HepG2 (cell line): ENCODE data around the gene PARP14. TPM values are rescaled to one million over a fixed set of nuclear protein-coding genes. Genes with fewer than 3 reads are reported as not detected.
A peak's percentile ranks its signal among the peaks of the same experiment; 100 is the strongest.

Experiments
- ATAC-seq: fragments of 200-7000 bp; cut with Tn5 transposase; 3 replicates; pipeline ENCODE4 v1.9.1; 2020; ENCODE audit warnings: mild to moderate bottlenecking, moderate library complexity
- BruUV-seq: library from RNA; stranded (reverse); fragments of 400-500 nt; replicated peaks from 2 replicates; lab custom pipeline; 2021; lab: Mats Ljungman, UMichigan
- CTCF ChIA-PET: fragments of 300-600 bp; formaldehyde crosslinking; extraction: SDS; loops from one replicate; lab custom pipeline; 2021; ENCODE audit warnings: low total read pairs, inconsistent platforms, low intra/inter-chr PET ratio; lab: Yijun Ruan, JAX
- POLR2A ChIA-PET: fragments of 350-600 bp; sonication (Branson Sonifier 250); formaldehyde crosslinking; loops from one replicate; lab custom pipeline; 2020; ENCODE audit warnings: antibody characterized with exemption, inconsistent platforms; lab: Yijun Ruan, JAX
- DNase-seq: peaks from one replicate; pipeline ENCODE4 v3.0.0-alpha.2; 2015; ENCODE audit warnings: low spot score
- FAIRE-seq: peaks from 3 replicates; lab custom pipeline; 2011; peaks lifted over from hg19 to GRCh38; lab: Jason Lieb, UNC
- H2AFZ ChIP-seq: one replicate; pipeline ENCODE4 v1.6.1; 2011; ENCODE audit warnings: low read length, inconsistent platforms
- H3K27ac ChIP-seq: fragments of 300-600 bp; 3 replicates; pipeline ENCODE4 v1.8.0; 2011; ENCODE audit warnings: mixed run types, mild to moderate bottlenecking, mixed read lengths, low read length, inconsistent platforms; ENCODE audit not compliant: insufficient read depth; ENCODE audit errors: extremely low read length
- H3K27me3 ChIP-seq, 2 experiments: fragments of 200-600 bp in 1 of 2; 2 replicates in 1 of 2; 3 replicates in 1 of 2; pipeline versions ENCODE4 v1.6.0 to v1.8.0; 2011; ENCODE audit warnings: low read length in 2 of 2, mild to moderate bottlenecking in 2 of 2, moderate library complexity in 2 of 2, inconsistent platforms in 1 of 2; ENCODE audit not compliant: insufficient read depth in 2 of 2, control insufficient read depth in 1 of 2
- H3K36me3 ChIP-seq, 2 experiments: fragments of 200-600 bp in 1 of 2; replicated peaks in 1 of 2; 2 replicates in 1 of 2; 3 replicates in 1 of 2; pipeline versions ENCODE4 v1.5.1 to v1.8.0; 2011; ENCODE audit warnings: low read length in 2 of 2, inconsistent platforms in 1 of 2; ENCODE audit not compliant: insufficient read depth in 2 of 2, control insufficient read depth in 1 of 2
- H3K4me1 ChIP-seq: 2 replicates; pipeline ENCODE4 v1.5.1; 2012; ENCODE audit warnings: low read length, inconsistent platforms; ENCODE audit not compliant: insufficient read depth
- H3K4me2 ChIP-seq: 2 replicates; pipeline ENCODE4 v1.6.0; 2011; ENCODE audit warnings: low read depth, low read length, inconsistent platforms
- H3K4me3 ChIP-seq, 3 experiments: fragments of 200-600 bp in 1 of 3; sonication (generic), shearing (Covaris generic) in 1 of 3; replicated peaks in 1 of 3; 2 replicates each; pipeline ENCODE4 v1.5.1; 2011 to 2016; ENCODE audit warnings: low read length in 3 of 3, inconsistent platforms in 2 of 3, low read depth in 2 of 3, mild to moderate bottlenecking in 2 of 3, control low read depth in 1 of 3, mixed read lengths in 1 of 3; ENCODE audit not compliant: insufficient read depth in 1 of 3
- H3K79me2 ChIP-seq: one replicate; pipeline ENCODE4 v1.6.1; 2011; ENCODE audit warnings: low read length, inconsistent platforms; ENCODE audit not compliant: insufficient read depth
- H3K9ac ChIP-seq: 2 replicates; pipeline ENCODE4 v1.6.0; 2011; ENCODE audit warnings: mild to moderate bottlenecking, low read depth, low read length, inconsistent platforms; ENCODE audit not compliant: insufficient read depth
- H3K9me3 ChIP-seq: 2 replicates; pipeline ENCODE4 v1.5.1; 2012; ENCODE audit warnings: mild to moderate bottlenecking, low read length
- H4K20me1 ChIP-seq: 2 replicates; pipeline ENCODE4 v1.6.0; 2011; ENCODE audit warnings: inconsistent platforms, mild to moderate bottlenecking, low read length, moderate library complexity; ENCODE audit not compliant: insufficient read depth
- CHCHD3 ChIP-seq: sonication (generic); formaldehyde crosslinking; IDR thresholded peaks from 2 replicates; pipeline ENCODE4 v1.8.0; 2022; ENCODE audit warnings: mild to moderate bottlenecking, missing genetic modification reagents, moderate library complexity
- CREB1 ChIP-seq, 2 experiments: fragments of 450-650 bp in 1 of 2; IDR thresholded peaks; 2 replicates each; pipeline ENCODE4 v1.6.1; 2016 to 2017; ENCODE audit warnings: control low read depth in 1 of 2, mild to moderate bottlenecking in 1 of 2, missing compliant biosample characterization in 1 of 2, missing genetic modification characterization in 1 of 2
- CTCF ChIP-seq: sonication (generic); formaldehyde crosslinking; IDR thresholded peaks from 2 replicates; pipeline ENCODE4 v1.5.0; 2020; ENCODE audit warnings: mild to moderate bottlenecking, missing genetic modification reagents, moderate library complexity
- JUND ChIP-seq: sonication (generic); formaldehyde crosslinking; IDR thresholded peaks from 2 replicates; pipeline ENCODE4 v1.8.0; 2022; ENCODE audit warnings: mild to moderate bottlenecking, missing genetic modification reagents
- KMT2B ChIP-seq: IDR thresholded peaks from 2 replicates; pipeline ENCODE4 v1.6.1; 2016; ENCODE audit warnings: missing genetic modification reagents, missing compliant biosample characterization
- RXRB ChIP-seq: IDR thresholded peaks from 2 replicates; pipeline ENCODE4 v1.6.1; 2016; ENCODE audit warnings: borderline replicate concordance, missing genetic modification reagents, missing compliant biosample characterization
- SAP130 ChIP-seq: IDR thresholded peaks from 2 replicates; pipeline ENCODE4 v1.6.1; 2016; ENCODE audit warnings: low read depth
- SMC3 ChIP-seq: IDR thresholded peaks from 2 replicates; pipeline ENCODE4 v1.6.1; 2011; ENCODE audit warnings: low read length, improper control_type of control experiment
- STAG1 ChIP-seq: sonication (generic); formaldehyde crosslinking; IDR thresholded peaks from 2 replicates; pipeline ENCODE4 v1.4.0; 2020; ENCODE audit warnings: missing genetic modification reagents
- TFAP4 ChIP-seq: sonication (generic); IDR thresholded peaks from 2 replicates; pipeline ENCODE4 v1.6.1; 2016; ENCODE audit warnings: low read depth, borderline replicate concordance
- TSC22D2 ChIP-seq: sonication (generic); formaldehyde crosslinking; IDR thresholded peaks from 2 replicates; pipeline ENCODE4 v1.5.1; 2020; ENCODE audit warnings: missing genetic modification reagents, mild to moderate bottlenecking, borderline replicate concordance
- WGBS: methylation state at CpG from one replicate; pipeline ENCODE4 v1.1.6; 2017; ENCODE audit warnings: low lambda C conversion rate; 5-methylcytosine and 5-hydroxymethylcytosine counted together
- in situ Hi-C: cut with HindIII; loops from 2 replicates; pipeline ENCODE4 v1.10.0; 2017; ENCODE audit warnings: low pct_unique_long_range_greater_than_20kb; ENCODE audit not compliant: extremely low pct_ligation_motif_present
- intact Hi-C: fragments of 100-400 bp; cut with micrococcal nuclease; formaldehyde crosslinking; loops from one replicate; pipeline ENCODE4 v1.10.0; 2022; ENCODE audit not compliant: unreplicated experiment
- polyA plus RNA-seq, 8 experiments: library from polyadenylated mRNA; depleted of rRNA in 3 of 8; stranded (reverse) in 7 of 8; unstranded in 1 of 8; fragments of >200 nt; fragmentation: Illumina TruSeq in 4 of 8; extraction: Trizol in 4 of 8; gene quantifications; 2 replicates each; pipeline versions ENCODE4 v1.2.1 to v1.2.3, GENCODE V29; 2011 to 2016; ENCODE audit warnings: low read depth in 4 of 8, missing spikeins in 1 of 8, mixed read lengths in 1 of 8; ENCODE audit not compliant: insufficient read depth in 1 of 8
- total RNA-seq, 5 experiments: library from RNA; depleted of rRNA; stranded (reverse); fragments of >200 nt; fragmentation: Illumina TruSeq; extraction: Trizol; gene quantifications; 2 replicates each; pipeline ENCODE4 v1.2.3, GENCODE V29; 2016; ENCODE audit warnings: low read depth in 1 of 5

PARP14 gene
- total and polyA plus RNA-seq, 2 of the 13 experiments (the other 11 are each of a cell fraction or from before 2014, with no cell fraction given) = 9.0 to 19.1 TPM

DNA sequence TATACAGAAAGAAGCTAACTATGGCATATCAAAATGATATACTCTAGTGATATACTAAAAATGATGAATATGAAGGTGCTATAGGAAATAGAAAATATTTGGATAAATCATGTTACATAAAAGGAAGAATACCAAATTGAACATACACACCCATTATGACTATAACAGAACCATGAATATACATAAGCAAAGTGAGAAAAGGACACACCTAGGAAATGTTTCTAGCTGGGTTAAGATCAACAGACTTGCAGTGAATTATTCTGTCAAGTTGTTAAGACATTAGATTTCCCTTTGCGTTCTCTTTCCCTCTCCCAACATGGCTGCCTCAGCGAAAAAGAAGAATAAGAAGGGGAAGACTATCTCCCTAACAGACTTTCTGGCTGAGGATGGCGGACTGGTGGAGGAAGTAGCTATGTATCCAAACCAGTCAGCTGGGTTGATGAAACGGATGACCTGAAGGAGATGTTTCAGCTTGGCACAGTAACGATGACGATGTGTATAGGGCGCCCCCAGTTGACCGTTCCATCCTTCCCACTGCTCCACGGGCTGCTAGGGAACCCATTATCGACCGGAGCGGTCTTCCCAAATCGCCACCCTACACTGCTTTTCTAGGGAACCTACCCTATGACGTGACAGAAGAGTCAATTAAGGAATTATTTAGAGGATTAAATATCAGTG lies 20.2 kb upstream of the PARP14 start:
- ChIA-PET POLR2A (interaction anchor here (1.2 kb wide), 1 partner anchor 102 kb away, joined by 3 read pairs; no protein-coding TSS in a partner anchor), CTCF (interaction anchor here (0.9 to 1.2 kb wide), 2 partner anchors 100 to 268 kb away, joined by 3 to 6 read pairs; no protein-coding TSS in a partner anchor)

More for the DNA sequence above, 20.2 kb upstream of the PARP14 start:
- Histone ChIP-seq H3K36me3 (no peaks in the 10 kb centered on the region), H3K9ac (no peak overlapping the region), H3K79me2 (no peaks in the 10 kb centered on the region), H3K27ac (no peak overlapping the region), H3K4me1 (no peaks in the 10 kb centered on the region), H2AFZ (no peak overlapping the region), H3K4me3 (no peak overlapping the region), H3K27me3 (peaks cover 0 to 21% of the 10 kb centered on the region in 2 experiments; a peak in 2 of 5 replicates), H3K9me3 (no peaks in the 10 kb centered on the region), H4K20me1 (no peaks in the 10 kb centered on the region), H3K4me2 (no peak overlapping the region)
- TF ChIP-seq JUND (CRISPR knock-in tag) = no peak
- TF ChIP-seq TFAP4 = peak; percentile 49; the same call in 1 of the 2 replicates
- TF ChIP-seq CHCHD3 (CRISPR knock-in tag) = no peak
- TF ChIP-seq CREB1 (IDR thresholded peaks at IDR 0.05) = peak; percentile 52; the same call in 1 of the 2 replicates
- no peak for TF ChIP-seq CREB1 (CRISPR knock-in tag; IDR thresholded peaks at IDR 0.05)
- peak; percentile 16; the same call in 1 of the 2 replicates for TF ChIP-seq RXRB (CRISPR knock-in tag)
- peak; percentile 51; the same call in 1 of the 2 replicates for TF ChIP-seq SMC3
- TF ChIP-seq KMT2B = no peak
- peak; percentile 21; the same call in 1 of the 2 replicates for TF ChIP-seq SAP130
- TF ChIP-seq TSC22D2 (CRISPR knock-in tag) = no peak
- TF ChIP-seq CTCF (CRISPR knock-in tag) = peak; percentile 67
- TF ChIP-seq STAG1 (CRISPR knock-in tag) = peak; percentile 79
- 26% methylated on average over 14 of the region's 14 CpGs for WGBS
- DNase-seq (peak; percentile 23), ATAC-seq (peak; percentile 69), FAIRE-seq (no peak)
- intact Hi-C loops (loop anchor here (1.0 to 2.0 kb wide), 2 partner anchors 100 to 268 kb away; no protein-coding TSS in a partner anchor), in situ Hi-C loops (no loop called here)
- no TSS peak for BruUV-seq
